ENCODE data around the gene PIP4K2A. TPM values are rescaled to one million over a fixed set of nuclear protein-coding genes. Genes with fewer than 3 reads are reported as not detected.
"Not testable (repeated sequence)": the region's sequence is repeated elsewhere in the genome, so short reads cannot be mapped to it uniquely, and the experiment has no call there.

PIP4K2A gene
- total and polyA plus RNA-seq, 4 donors: 38.9 to 60.4 (median 42.4) TPM

GRCh38 chr10:22541900-22542299 is 172.5 kb downstream of the PIP4K2A start:
- Histone ChIP-seq H3K27ac (ENCODE audit: low read depth, low read length) (no peak overlapping the region), H3K9me3 (ENCODE audit: control insufficient read depth, insufficient read depth, low read length) (no peaks in the 10 kb centered on the region), H3K36me3 (ENCODE audit: control insufficient read depth, insufficient read depth, low read length) (peaks cover 31% of the 10 kb centered on the region), H3K4me3 (ENCODE audit: low read depth, low read length) (no peak overlapping the region), H3K4me1 (ENCODE audit: control insufficient read depth, insufficient read depth, low read length) (no peaks in the 10 kb centered on the region), H3K27me3 (ENCODE audit: control insufficient read depth, insufficient read depth, low read length) (no peaks in the 10 kb centered on the region)
- 83% methylated on average over 3 of the region's 10 CpGs for WGBS (ENCODE audit: insufficient coverage)
- no peak for DNase-seq (ENCODE audit: low read depth in 4 of 6, low spot score in 6 of 6)

DNA sequence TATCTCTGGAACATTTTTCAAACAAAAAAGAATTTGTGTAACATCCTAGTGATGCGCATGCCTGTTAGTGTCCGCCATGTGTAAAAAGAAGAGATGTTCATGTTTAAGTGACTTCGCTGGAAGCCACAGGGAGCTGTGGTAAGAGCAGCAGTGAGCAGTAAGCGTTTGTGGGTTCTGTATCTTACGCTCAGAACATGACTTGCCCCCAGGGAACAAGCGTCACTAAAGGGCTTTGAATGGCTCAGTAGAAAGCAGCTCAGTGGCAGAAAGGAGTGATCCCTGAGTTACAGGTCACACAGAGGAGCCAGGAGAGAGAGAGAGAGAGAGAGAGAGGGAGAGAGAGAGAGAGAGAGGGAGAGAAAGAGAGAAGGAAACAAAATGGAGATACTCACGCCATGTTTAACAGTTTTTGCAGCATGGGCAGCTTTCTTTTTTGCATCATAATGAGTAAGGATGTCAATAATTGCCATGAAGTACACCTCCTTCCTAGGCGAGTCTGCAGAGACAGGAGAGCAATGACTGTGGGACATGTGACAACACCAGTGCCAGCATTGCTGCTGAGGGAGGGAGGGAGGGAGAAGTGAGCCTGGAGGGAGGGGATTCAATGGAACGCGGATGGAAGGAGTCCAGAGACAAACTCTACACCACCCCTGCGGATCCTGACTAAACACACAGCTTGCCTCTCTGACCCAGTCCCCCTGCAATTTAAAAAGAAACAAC is 174.6 kb downstream of the PIP4K2A start:
- Histone ChIP-seq H3K4me1 (ENCODE audit: control insufficient read depth, insufficient read depth, low read length) (no peaks in the 10 kb centered on the region), H3K27me3 (ENCODE audit: control insufficient read depth, insufficient read depth, low read length) (no peaks in the 10 kb centered on the region), H3K9me3 (ENCODE audit: control insufficient read depth, insufficient read depth, low read length) (no peaks in the 10 kb centered on the region), H3K4me3 (ENCODE audit: low read depth, low read length) (no peak overlapping the region), H3K27ac (ENCODE audit: low read depth, low read length) (no peak overlapping the region), H3K36me3 (ENCODE audit: control insufficient read depth, insufficient read depth, low read length) (peaks cover 27% of the 10 kb centered on the region)
- DNase-seq (ENCODE audit: low read depth in 4 of 6, low spot score in 6 of 6): peak in 1 of 6 donors; percentile 51
- 66% methylated on average over 7 of the region's 11 CpGs for WGBS (ENCODE audit: insufficient coverage)

GRCh38 chr10:22537810-22538209 is 176.6 kb downstream of the PIP4K2A start:
- H3K4me1 ChIP-seq (ENCODE audit: control insufficient read depth, insufficient read depth, low read length): no peaks in the 10 kb centered on the region
- no peak overlapping the region for H3K27ac ChIP-seq (ENCODE audit: low read depth, low read length)
- H3K9me3 ChIP-seq (ENCODE audit: control insufficient read depth, insufficient read depth, low read length): no peaks in the 10 kb centered on the region
- H3K4me3 ChIP-seq (ENCODE audit: low read depth, low read length): no peak overlapping the region
- H3K27me3 ChIP-seq (ENCODE audit: control insufficient read depth, insufficient read depth, low read length): no peaks in the 10 kb centered on the region
- H3K36me3 ChIP-seq (ENCODE audit: control insufficient read depth, insufficient read depth, low read length): peaks cover 16% of the 10 kb centered on the region
- 80% methylated on average over 5 of the region's 6 CpGs for WGBS (ENCODE audit: insufficient coverage)
- DNase-seq (ENCODE audit: low read depth in 4 of 6, low spot score in 6 of 6): no peak

DNA sequence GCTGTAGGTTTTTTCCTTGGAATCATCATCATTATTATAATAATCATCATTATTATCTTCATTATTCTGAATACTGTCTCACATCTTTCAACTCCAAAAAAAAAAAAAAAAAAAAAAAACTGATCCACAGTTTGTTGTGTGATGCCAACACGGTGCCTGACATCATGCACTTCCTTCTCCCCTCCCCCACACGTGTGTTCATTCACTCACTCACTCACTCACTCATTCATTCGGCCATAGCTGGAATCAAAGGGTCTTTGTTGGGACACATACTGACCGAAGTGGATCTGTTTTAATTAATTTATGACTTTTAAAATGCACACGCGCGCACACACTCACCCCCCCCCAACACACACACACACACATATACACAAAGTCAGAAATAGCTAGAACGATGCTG is 177.8 kb downstream of the PIP4K2A start:
- no peaks in the 10 kb centered on the region for H3K27me3 ChIP-seq (ENCODE audit: control insufficient read depth, insufficient read depth, low read length)
- no peaks in the 10 kb centered on the region for H3K4me1 ChIP-seq (ENCODE audit: control insufficient read depth, insufficient read depth, low read length)
- DNase-seq (ENCODE audit: low read depth in 4 of 6, low spot score in 6 of 6): no peak
- no peak overlapping the region for H3K27ac ChIP-seq (ENCODE audit: low read depth, low read length)
- no CpG with 5 or more reads among the region's 8 CpGs for WGBS (ENCODE audit: insufficient coverage)
- H3K9me3 ChIP-seq (ENCODE audit: control insufficient read depth, insufficient read depth, low read length): no peaks in the 10 kb centered on the region
- peaks cover 7% of the 10 kb centered on the region for H3K36me3 ChIP-seq (ENCODE audit: control insufficient read depth, insufficient read depth, low read length)
- H3K4me3 ChIP-seq (ENCODE audit: low read depth, low read length): no peak overlapping the region

GRCh38 chr10:22534849-22535604 is 179.4 kb downstream of the PIP4K2A start:
- Histone ChIP-seq H3K4me1 (ENCODE audit: control insufficient read depth, insufficient read depth, low read length) (no peaks in the 10 kb centered on the region), H3K27me3 (ENCODE audit: control insufficient read depth, insufficient read depth, low read length) (no peaks in the 10 kb centered on the region), H3K27ac (ENCODE audit: low read depth, low read length) (no peak overlapping the region), H3K9me3 (ENCODE audit: control insufficient read depth, insufficient read depth, low read length) (peaks cover 1% of the 10 kb centered on the region), H3K4me3 (ENCODE audit: low read depth, low read length) (no peak overlapping the region), H3K36me3 (ENCODE audit: control insufficient read depth, insufficient read depth, low read length) (peaks cover 3% of the 10 kb centered on the region)
- DNase-seq (ENCODE audit: low read depth in 4 of 6, low spot score in 6 of 6): no peak
- WGBS (ENCODE audit: insufficient coverage): 84% methylated on average over 5 of the region's 9 CpGs

DNA sequence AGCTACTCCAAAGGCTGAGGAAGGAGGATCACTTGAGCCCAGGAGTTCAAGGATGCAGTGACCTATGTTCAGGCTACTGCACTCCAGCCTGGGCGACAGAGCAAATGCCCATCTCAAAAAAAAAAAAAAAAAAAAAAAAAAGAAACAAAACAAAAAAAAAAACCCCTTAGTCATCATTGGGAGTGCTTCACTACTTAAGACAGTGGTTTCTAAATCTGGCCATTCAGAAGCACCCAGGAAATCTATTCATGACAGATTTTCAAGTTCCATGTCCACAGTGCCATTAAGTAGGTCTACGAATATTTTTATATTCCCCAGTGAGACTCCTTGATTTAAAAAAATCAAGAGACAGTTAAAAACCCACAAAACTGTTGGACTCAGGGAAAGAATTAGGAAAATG is 182.9 kb downstream of the PIP4K2A start:
- Histone ChIP-seq H3K27ac (ENCODE audit: low read depth, low read length) (no peak overlapping the region), H3K9me3 (ENCODE audit: control insufficient read depth, insufficient read depth, low read length) (peaks cover 1% of the 10 kb centered on the region), H3K27me3 (ENCODE audit: control insufficient read depth, insufficient read depth, low read length) (no peaks in the 10 kb centered on the region), H3K4me3 (ENCODE audit: low read depth, low read length) (no peak overlapping the region), H3K36me3 (ENCODE audit: control insufficient read depth, insufficient read depth, low read length) (no peaks in the 10 kb centered on the region), H3K4me1 (ENCODE audit: control insufficient read depth, insufficient read depth, low read length) (no peaks in the 10 kb centered on the region)
- WGBS (ENCODE audit: insufficient coverage): no CpG with 5 or more reads among the region's 2 CpGs
- DNase-seq (ENCODE audit: low read depth in 4 of 6, low spot score in 6 of 6): no peak

- Histone ChIP-seq H3K9me3 (ENCODE audit: control insufficient read depth, insufficient read depth, low read length) (peaks cover 1% of the 10 kb centered on the region), H3K36me3 (ENCODE audit: control insufficient read depth, insufficient read depth, low read length) (no peaks in the 10 kb centered on the region), H3K27ac (ENCODE audit: low read depth, low read length) (no peak overlapping the region), H3K4me1 (ENCODE audit: control insufficient read depth, insufficient read depth, low read length) (no peaks in the 10 kb centered on the region), H3K4me3 (ENCODE audit: low read depth, low read length) (no peak overlapping the region), H3K27me3 (ENCODE audit: control insufficient read depth, insufficient read depth, low read length) (no peaks in the 10 kb centered on the region)
- no peak for DNase-seq (ENCODE audit: low read depth in 4 of 6, low spot score in 6 of 6)
- WGBS (ENCODE audit: insufficient coverage): no CpG with 5 or more reads among the region's 3 CpGs
Observed at GRCh38 chr10:22531008-22531407, 183.4 kb downstream of the PIP4K2A start.

GRCh38 chr10:22527520-22527919 is 186.9 kb downstream of the PIP4K2A start:
- no peak overlapping the region for H3K4me3 ChIP-seq (ENCODE audit: low read depth, low read length)
- H3K4me1 ChIP-seq (ENCODE audit: control insufficient read depth, insufficient read depth, low read length): no peaks in the 10 kb centered on the region
- no peaks in the 10 kb centered on the region for H3K36me3 ChIP-seq (ENCODE audit: control insufficient read depth, insufficient read depth, low read length)
- 80% methylated on average over 1 of the region's 2 CpGs for WGBS (ENCODE audit: insufficient coverage)
- H3K27me3 ChIP-seq (ENCODE audit: control insufficient read depth, insufficient read depth, low read length): no peaks in the 10 kb centered on the region
- H3K9me3 ChIP-seq (ENCODE audit: control insufficient read depth, insufficient read depth, low read length): peaks cover 1% of the 10 kb centered on the region
- H3K27ac ChIP-seq (ENCODE audit: low read depth, low read length): no peak overlapping the region
- DNase-seq (ENCODE audit: low read depth in 4 of 6, low spot score in 6 of 6): no peak

GRCh38 chr10:22524333-22524732 is 190.0 kb downstream of the PIP4K2A start:
- H3K36me3 ChIP-seq (ENCODE audit: control insufficient read depth, insufficient read depth, low read length); H3K4me1 ChIP-seq (ENCODE audit: control insufficient read depth, insufficient read depth, low read length); DNase-seq (ENCODE audit: low read depth in 4 of 6, low spot score in 6 of 6); H3K4me3 ChIP-seq (ENCODE audit: low read depth, low read length); H3K27me3 ChIP-seq (ENCODE audit: control insufficient read depth, insufficient read depth, low read length); H3K27ac ChIP-seq (ENCODE audit: low read depth, low read length); H3K9me3 ChIP-seq (ENCODE audit: control insufficient read depth, insufficient read depth, low read length): not testable (repeated sequence)

DNA sequence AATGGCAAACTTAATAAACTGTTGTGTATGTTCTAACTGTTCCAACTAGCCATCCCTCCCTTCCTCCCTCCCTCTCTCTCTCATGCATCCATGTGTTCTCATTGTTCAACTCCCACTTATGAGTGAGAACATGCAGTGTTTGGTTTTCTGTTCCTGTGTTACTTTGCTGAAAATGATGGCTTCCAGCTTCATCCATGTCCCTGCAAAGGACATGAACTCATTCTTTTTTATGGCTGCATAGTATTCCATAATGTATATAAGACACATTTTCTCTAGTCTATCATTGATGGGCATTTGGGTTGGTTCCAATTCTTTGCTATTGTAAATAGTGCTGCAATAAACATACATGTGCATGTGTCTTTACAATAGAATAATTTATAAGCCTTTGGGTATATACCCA is 193.7 kb downstream of the PIP4K2A start:
- H3K4me1 ChIP-seq (ENCODE audit: control insufficient read depth, insufficient read depth, low read length); H3K9me3 ChIP-seq (ENCODE audit: control insufficient read depth, insufficient read depth, low read length); H3K27ac ChIP-seq (ENCODE audit: low read depth, low read length); H3K27me3 ChIP-seq (ENCODE audit: control insufficient read depth, insufficient read depth, low read length); H3K36me3 ChIP-seq (ENCODE audit: control insufficient read depth, insufficient read depth, low read length); DNase-seq (ENCODE audit: low read depth in 4 of 6, low spot score in 6 of 6); H3K4me3 ChIP-seq (ENCODE audit: low read depth, low read length): not testable (repeated sequence)
